ENCODE results near the gene ZBTB20. TPM values are rescaled to one million over a fixed set of nuclear protein-coding genes. Genes with fewer than 3 reads are reported as not detected.

Gene ZBTB20
- total RNA-seq, 1 experiment from 2014 or later, result 10.7 TPM

- Mint-ChIP-seq H3K9me3 (ENCODE audit: unreplicated experiment) (no peaks in the 10 kb centered on the region), H3K4me3 (ENCODE audit: unreplicated experiment) (no peak overlapping the region), H3K36me3 (ENCODE audit: insufficient read depth, unreplicated experiment) (peaks cover 7% of the 10 kb centered on the region), H3K4me1 (ENCODE audit: insufficient read depth, unreplicated experiment) (no peaks in the 10 kb centered on the region), H3K27ac (ENCODE audit: low read depth, unreplicated experiment) (no peak overlapping the region), H3K27me3 (ENCODE audit: insufficient read depth, unreplicated experiment) (no peaks in the 10 kb centered on the region)
- ChIA-PET POLR2A (interaction anchor here (1.0 kb wide), 1 partner anchor 14 kb away, joined by 3 read pairs; no protein-coding TSS in a partner anchor), CTCF (interaction anchor here (0.7 kb wide), 1 partner anchor 18 kb away, joined by 3 read pairs; no protein-coding TSS in a partner anchor)
- DNase-seq (ENCODE audit: unreplicated experiment), result no peak
- no peak for TF ChIP-seq CTCF (IDR thresholded peaks at IDR 0.05; ENCODE audit: unreplicated experiment)
- intact Hi-C loops (cut with micrococcal nuclease), result no loop called here
- no TSS peak for BruUV-seq (replicated peaks)
These were observed 580.8 kb downstream of the ZBTB20 start for GRCh38 chr3:114566162-114566755.

- H3K36me3 Mint-ChIP-seq (ENCODE audit: insufficient read depth, unreplicated experiment), result peaks cover 7% of the 10 kb centered on the region
- CTCF ChIA-PET, result interaction anchor here (0.9 kb wide), 1 partner anchor 371 kb away, joined by 3 read pairs; no protein-coding TSS in a partner anchor
- no peak overlapping the region for H3K27ac Mint-ChIP-seq (ENCODE audit: low read depth, unreplicated experiment)
- intact Hi-C loops (cut with micrococcal nuclease), result no loop called here
- POLR2A ChIA-PET, result no interaction called here
- no peaks in the 10 kb centered on the region for H3K4me1 Mint-ChIP-seq (ENCODE audit: insufficient read depth, unreplicated experiment)
- H3K4me3 Mint-ChIP-seq (ENCODE audit: unreplicated experiment), result no peak overlapping the region
- H3K9me3 Mint-ChIP-seq (ENCODE audit: unreplicated experiment), result no peaks in the 10 kb centered on the region
- no TSS peak for BruUV-seq (replicated peaks)
- H3K27me3 Mint-ChIP-seq (ENCODE audit: insufficient read depth, unreplicated experiment), result no peaks in the 10 kb centered on the region
- TF ChIP-seq CTCF (IDR thresholded peaks at IDR 0.05; ENCODE audit: unreplicated experiment), result no peak
- DNase-seq (ENCODE audit: unreplicated experiment), result no peak
These were observed 581.9 kb downstream of the ZBTB20 start for GRCh38 chr3:114565216-114565615.

- BruUV-seq (replicated peaks), result no TSS peak
- intact Hi-C loops (cut with micrococcal nuclease), result no loop called here
- CTCF ChIA-PET, result no interaction called here
- POLR2A ChIA-PET, result interaction anchor here (0.8 kb wide), 1 partner anchor 853 kb away, joined by 3 read pairs; no protein-coding TSS in a partner anchor
- no peak for TF ChIP-seq CTCF (IDR thresholded peaks at IDR 0.05; ENCODE audit: unreplicated experiment)
- Mint-ChIP-seq H3K27me3 (ENCODE audit: insufficient read depth, unreplicated experiment) (no peaks in the 10 kb centered on the region), H3K9me3 (ENCODE audit: unreplicated experiment) (no peaks in the 10 kb centered on the region), H3K27ac (ENCODE audit: low read depth, unreplicated experiment) (no peak overlapping the region), H3K36me3 (ENCODE audit: insufficient read depth, unreplicated experiment) (peaks cover 7% of the 10 kb centered on the region), H3K4me3 (ENCODE audit: unreplicated experiment) (no peak overlapping the region), H3K4me1 (ENCODE audit: insufficient read depth, unreplicated experiment) (peaks cover 2% of the 10 kb centered on the region)
- DNase-seq (ENCODE audit: unreplicated experiment), result no peak
These were observed 583.4 kb downstream of the ZBTB20 start for GRCh38 chr3:114563720-114564119.

- Mint-ChIP-seq H3K4me1 (ENCODE audit: insufficient read depth, unreplicated experiment) (peaks cover 11% of the 10 kb centered on the region), H3K27ac (ENCODE audit: low read depth, unreplicated experiment) (no peak overlapping the region), H3K9me3 (ENCODE audit: unreplicated experiment) (no peaks in the 10 kb centered on the region), H3K36me3 (ENCODE audit: insufficient read depth, unreplicated experiment) (peaks cover 7% of the 10 kb centered on the region), H3K4me3 (ENCODE audit: unreplicated experiment) (no peak overlapping the region), H3K27me3 (ENCODE audit: insufficient read depth, unreplicated experiment) (no peaks in the 10 kb centered on the region)
- POLR2A ChIA-PET, result interaction anchor here (0.6 to 0.7 kb wide), 2 partner anchors 182 to 499 kb away, joined by 3 read pairs; no protein-coding TSS in a partner anchor
- intact Hi-C loops (cut with micrococcal nuclease), result no loop called here
- no peak for TF ChIP-seq CTCF (IDR thresholded peaks at IDR 0.05; ENCODE audit: unreplicated experiment)
- BruUV-seq (replicated peaks), result no TSS peak
- DNase-seq (ENCODE audit: unreplicated experiment), result no peak
- CTCF ChIA-PET, result no interaction called here
These were observed 584.5 kb downstream of the ZBTB20 start for GRCh38 chr3:114562557-114562956.

All from MCF 10A (cell line).